Mesothelial cell of epicardium (in vitro differentiated cells): ENCODE data around the gene AP2B1. TPM values are rescaled to one million over a fixed set of nuclear protein-coding genes. Genes with fewer than 3 reads are reported as not detected.

ENCODE experiments used
- DNase-seq, 2 experiments: peaks; one replicate each; pipeline ENCODE4 v3.0.0; 2021; ENCODE audit warnings: low spot score in 2 of 2; ENCODE audit not compliant: unreplicated experiment in 2 of 2
- H3K27ac Mint-ChIP-seq: 2 replicates; pipeline ENCODE4 v1.8.0; 2021; ENCODE audit warnings: mixed read lengths
- H3K27me3 Mint-ChIP-seq: 2 replicates; pipeline ENCODE4 v1.8.0; 2021; ENCODE audit warnings: low read depth, mixed read lengths
- H3K36me3 Mint-ChIP-seq: 2 replicates; pipeline ENCODE4 v1.8.0; 2021; ENCODE audit warnings: mixed read lengths
- H3K4me1 Mint-ChIP-seq: 2 replicates; pipeline ENCODE4 v1.8.0; 2021; ENCODE audit warnings: mixed read lengths
- H3K4me3 Mint-ChIP-seq: 2 replicates; pipeline ENCODE4 v1.8.0; 2021; ENCODE audit warnings: mild to moderate bottlenecking, moderate library complexity, mixed read lengths
- H3K9me3 Mint-ChIP-seq: 2 replicates; pipeline ENCODE4 v1.8.0; 2021; ENCODE audit warnings: mixed read lengths
- total RNA-seq: library from RNA; stranded (reverse); gene quantifications from 3 replicates; pipeline ENCODE4 v1.2.1, GENCODE V29; 2021
- TF ChIP-seq, protein P1 (sequence below): fragments of 200-600 bp; sonication (generic); IDR thresholded peaks from one replicate; pipeline ENCODE4 v1.5.0; 2021; ENCODE audit warnings: antibody characterized with exemption; ENCODE audit not compliant: unreplicated experiment

Gene AP2B1
- total RNA-seq, 1 donor from 2014 or later = 155 TPM

DNA sequence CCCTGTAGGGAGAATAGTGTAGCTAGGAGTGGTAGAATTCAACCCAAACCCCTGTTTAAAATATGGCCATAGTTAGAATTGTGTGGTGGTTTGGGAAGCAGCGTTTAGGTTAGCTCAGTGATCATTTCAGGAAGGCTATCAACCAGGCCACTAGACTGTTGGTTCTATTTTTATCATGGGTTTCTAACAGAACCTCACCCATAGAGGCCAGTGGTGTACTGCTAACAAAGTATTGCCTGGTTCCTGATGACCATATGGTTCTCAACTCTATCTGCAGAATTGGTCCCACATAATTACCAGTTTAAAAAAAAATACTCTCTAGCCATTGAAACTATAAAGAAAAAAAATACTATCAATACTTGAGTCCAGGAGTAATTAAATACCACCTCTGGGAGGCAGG lies 73.8 kb downstream of the AP2B1 start:
- TF ChIP-seq, protein P1, sequence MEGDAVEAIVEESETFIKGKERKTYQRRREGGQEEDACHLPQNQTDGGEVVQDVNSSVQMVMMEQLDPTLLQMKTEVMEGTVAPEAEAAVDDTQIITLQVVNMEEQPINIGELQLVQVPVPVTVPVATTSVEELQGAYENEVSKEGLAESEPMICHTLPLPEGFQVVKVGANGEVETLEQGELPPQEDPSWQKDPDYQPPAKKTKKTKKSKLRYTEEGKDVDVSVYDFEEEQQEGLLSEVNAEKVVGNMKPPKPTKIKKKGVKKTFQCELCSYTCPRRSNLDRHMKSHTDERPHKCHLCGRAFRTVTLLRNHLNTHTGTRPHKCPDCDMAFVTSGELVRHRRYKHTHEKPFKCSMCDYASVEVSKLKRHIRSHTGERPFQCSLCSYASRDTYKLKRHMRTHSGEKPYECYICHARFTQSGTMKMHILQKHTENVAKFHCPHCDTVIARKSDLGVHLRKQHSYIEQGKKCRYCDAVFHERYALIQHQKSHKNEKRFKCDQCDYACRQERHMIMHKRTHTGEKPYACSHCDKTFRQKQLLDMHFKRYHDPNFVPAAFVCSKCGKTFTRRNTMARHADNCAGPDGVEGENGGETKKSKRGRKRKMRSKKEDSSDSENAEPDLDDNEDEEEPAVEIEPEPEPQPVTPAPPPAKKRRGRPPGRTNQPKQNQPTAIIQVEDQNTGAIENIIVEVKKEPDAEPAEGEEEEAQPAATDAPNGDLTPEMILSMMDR = no peak
- Mint-ChIP-seq H3K9me3 (no peaks in the 10 kb centered on the region), H3K4me3 (no peak overlapping the region), H3K36me3 (peaks cover 23% of the 10 kb centered on the region), H3K4me1 (no peaks in the 10 kb centered on the region), H3K27ac (no peak overlapping the region), H3K27me3 (no peaks in the 10 kb centered on the region)
- DNase-seq = no peak

GRCh38 chr17:35664685-35665084 lies 77.6 kb downstream of the AP2B1 start:
- H3K9me3 Mint-ChIP-seq = no peaks in the 10 kb centered on the region
- H3K27ac Mint-ChIP-seq = no peak overlapping the region
- peaks cover 7% of the 10 kb centered on the region for H3K4me1 Mint-ChIP-seq
- no peak overlapping the region for H3K4me3 Mint-ChIP-seq
- H3K27me3 Mint-ChIP-seq = no peaks in the 10 kb centered on the region
- TF ChIP-seq, protein P1 = no peak
- DNase-seq = no peak
- H3K36me3 Mint-ChIP-seq = peaks cover 18% of the 10 kb centered on the region

GRCh38 chr17:35665662-35666061 lies 78.5 kb downstream of the AP2B1 start:
- no peak for DNase-seq
- H3K4me3 Mint-ChIP-seq = no peak overlapping the region
- no peak overlapping the region for H3K27ac Mint-ChIP-seq
- no peaks in the 10 kb centered on the region for H3K9me3 Mint-ChIP-seq
- peaks cover 18% of the 10 kb centered on the region for H3K36me3 Mint-ChIP-seq
- H3K4me1 Mint-ChIP-seq = peaks cover 7% of the 10 kb centered on the region
- TF ChIP-seq, protein P1 = no peak
- H3K27me3 Mint-ChIP-seq = no peaks in the 10 kb centered on the region

DNA sequence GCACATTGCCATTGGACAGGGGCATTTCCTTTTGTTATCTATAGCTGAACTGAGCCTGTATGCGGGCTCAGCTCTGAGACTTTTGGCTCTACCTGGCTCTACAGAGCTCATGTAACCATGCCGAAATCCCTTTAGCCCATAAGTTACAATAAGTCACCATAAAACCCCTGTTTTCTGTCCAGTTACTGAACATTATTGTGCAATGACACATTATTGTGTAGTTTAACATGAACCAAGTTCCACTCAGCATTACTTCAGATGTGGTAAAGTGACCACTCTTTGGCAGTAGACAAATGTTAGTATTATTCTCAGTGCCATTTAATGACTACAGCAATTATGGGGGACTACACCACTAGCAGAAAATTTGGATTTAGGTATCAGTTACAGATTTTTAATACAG lies 78.9 kb downstream of the AP2B1 start:
- DNase-seq = no peak
- no peak overlapping the region for H3K4me3 Mint-ChIP-seq
- peaks cover 19% of the 10 kb centered on the region for H3K36me3 Mint-ChIP-seq
- H3K4me1 Mint-ChIP-seq = peaks cover 7% of the 10 kb centered on the region
- no peaks in the 10 kb centered on the region for H3K9me3 Mint-ChIP-seq
- H3K27ac Mint-ChIP-seq = no peak overlapping the region
- H3K27me3 Mint-ChIP-seq = no peaks in the 10 kb centered on the region
- TF ChIP-seq, protein P1 = no peak

- no peak overlapping the region for H3K4me3 Mint-ChIP-seq
- no peaks in the 10 kb centered on the region for H3K9me3 Mint-ChIP-seq
- no peak overlapping the region for H3K27ac Mint-ChIP-seq
- H3K27me3 Mint-ChIP-seq = no peaks in the 10 kb centered on the region
- no peak for DNase-seq
- H3K4me1 Mint-ChIP-seq = peaks cover 7% of the 10 kb centered on the region
- H3K36me3 Mint-ChIP-seq = peaks cover 24% of the 10 kb centered on the region
- TF ChIP-seq, protein P1 = no peak
These were observed 79.9 kb downstream of the AP2B1 start for GRCh38 chr17:35666967-35667532.

DNA sequence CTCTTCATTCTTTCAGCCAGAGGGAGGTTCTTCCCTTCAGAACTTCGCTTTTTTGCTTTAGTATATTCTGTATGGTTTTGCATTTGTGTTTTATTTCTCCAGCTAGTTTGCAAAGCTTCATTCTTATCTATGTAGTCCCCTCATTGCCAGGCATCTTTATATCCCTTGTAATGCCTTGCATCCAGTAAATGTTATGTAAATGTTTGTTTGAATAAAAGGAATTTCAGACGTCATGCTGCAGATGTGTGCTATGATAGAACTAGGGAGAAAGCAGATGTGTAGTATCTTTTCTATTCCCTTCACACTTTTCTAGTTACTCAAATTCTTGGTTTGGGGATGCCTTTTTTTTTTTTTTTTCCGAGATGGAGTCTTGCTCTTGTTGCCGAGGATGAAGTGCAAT lies 81.7 kb downstream of the AP2B1 start:
- TF ChIP-seq, protein P1 = no peak
- Mint-ChIP-seq H3K27ac (peak overlapping the region; percentile 52), H3K4me1 (peaks cover 7% of the 10 kb centered on the region), H3K27me3 (no peaks in the 10 kb centered on the region), H3K36me3 (peaks cover 25% of the 10 kb centered on the region), H3K4me3 (no peak overlapping the region), H3K9me3 (no peaks in the 10 kb centered on the region)
- DNase-seq = no peak
